T-helper 2 cell treated with Interferon-gamma antibody and Interleukin-4, amounts not matched to agents 5 μg/mL and 100 μg/mL, for 36 hours (primary cell): ENCODE measurements around the gene C1R.

Source experiments
- DNase-seq: peaks from one replicate; pipeline ENCODE4 v3.0.0; 2021; ENCODE audit warnings: low spot score
- H3K27ac Mint-ChIP-seq: one replicate; pipeline ENCODE4 v1.8.0; 2021; ENCODE audit warnings: mild to moderate bottlenecking, mixed read lengths
- H3K27me3 Mint-ChIP-seq: one replicate; pipeline ENCODE4 v1.8.0; 2021; ENCODE audit warnings: low read depth, mixed read lengths
- H3K36me3 Mint-ChIP-seq: one replicate; pipeline ENCODE4 v1.8.0; 2021; ENCODE audit warnings: low read depth, mixed read lengths
- H3K4me1 Mint-ChIP-seq: one replicate; pipeline ENCODE4 v1.8.0; 2021; ENCODE audit warnings: low read depth, mixed read lengths
- H3K4me3 Mint-ChIP-seq: one replicate; pipeline ENCODE4 v1.8.0; 2022; ENCODE audit warnings: mild to moderate bottlenecking, moderate library complexity, mixed read lengths
- H3K9me3 Mint-ChIP-seq: one replicate; pipeline ENCODE4 v1.8.0; 2021; ENCODE audit warnings: mixed read lengths

Gene C1R

DNA sequence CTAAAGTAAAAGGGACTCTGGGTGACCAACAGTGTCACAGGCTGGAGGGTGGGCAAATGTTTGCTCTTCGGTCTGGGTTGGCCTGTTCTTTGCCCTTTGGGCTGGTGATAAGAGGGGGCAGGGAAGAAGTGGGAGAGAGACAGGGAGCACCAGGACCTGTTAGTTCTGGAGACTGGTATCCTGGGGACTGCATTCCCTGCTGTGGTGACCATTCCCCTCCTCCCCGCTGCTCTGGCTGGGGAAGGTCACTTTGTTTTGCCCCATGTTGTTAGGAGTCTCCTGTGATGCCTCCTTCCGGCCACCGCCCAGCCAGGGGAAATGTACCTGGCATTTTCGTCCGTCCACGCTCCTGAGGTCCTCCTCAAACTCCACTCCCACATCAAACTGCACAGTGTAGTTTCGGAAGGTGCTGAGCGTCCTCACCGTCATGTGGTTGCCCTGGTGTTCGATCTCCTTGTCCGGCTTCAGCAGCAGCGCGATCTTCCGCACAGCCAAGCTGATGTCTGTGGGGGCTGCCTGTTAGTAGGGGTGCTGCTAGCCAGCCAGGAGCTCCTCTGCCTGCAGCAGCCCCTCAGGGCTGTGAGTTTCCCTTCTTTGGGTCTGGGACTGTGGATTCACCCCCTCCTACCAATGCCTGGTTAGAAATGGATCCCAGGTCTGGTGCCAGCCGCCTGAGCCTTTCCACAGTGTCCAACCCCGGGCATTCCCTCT lies 35.8 kb upstream of the C1R start:
- H3K27ac Mint-ChIP-seq = no peak overlapping the region
- H3K36me3 Mint-ChIP-seq = peaks cover 14% of the 10 kb centered on the region
- H3K4me3 Mint-ChIP-seq = peak overlapping the region; percentile 96
- H3K4me1 Mint-ChIP-seq = peaks cover 27% of the 10 kb centered on the region
- no peaks in the 10 kb centered on the region for H3K27me3 Mint-ChIP-seq
- no peak for DNase-seq
- H3K9me3 Mint-ChIP-seq = no peaks in the 10 kb centered on the region

DNA sequence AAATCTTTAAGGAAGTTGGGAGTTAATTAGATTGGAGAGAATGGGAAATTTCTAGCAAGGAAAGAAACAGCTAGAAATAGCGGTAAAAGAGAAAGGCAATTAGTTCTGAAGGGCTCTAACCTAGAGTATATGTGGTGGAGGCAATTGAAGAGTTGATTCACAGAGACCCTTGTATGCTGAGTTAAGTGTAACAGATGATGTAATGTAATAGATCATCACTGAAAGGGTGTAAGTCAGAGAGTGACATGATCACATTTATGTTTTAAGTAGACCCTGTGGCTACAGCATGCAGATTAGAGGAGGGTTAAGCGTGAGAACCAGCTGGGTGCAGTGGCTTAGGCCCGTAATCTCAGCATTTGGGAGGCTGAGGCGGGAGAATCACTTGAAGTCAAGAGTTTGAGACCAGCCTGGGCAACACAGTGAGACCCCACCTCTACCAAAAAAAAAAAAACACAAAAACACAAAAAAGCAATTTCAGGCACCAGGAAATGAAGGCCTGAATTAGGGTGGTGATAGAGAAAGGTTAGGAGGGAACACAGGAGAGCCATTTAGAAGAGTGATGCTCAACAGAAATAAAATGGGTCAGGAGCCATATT lies 33.5 kb upstream of the C1R start:
- Mint-ChIP-seq H3K27me3 (no peaks in the 10 kb centered on the region), H3K9me3 (no peaks in the 10 kb centered on the region), H3K4me3 (no peak overlapping the region), H3K4me1 (peaks cover 4% of the 10 kb centered on the region), H3K27ac (no peak overlapping the region), H3K36me3 (peaks cover 7% of the 10 kb centered on the region)
- DNase-seq = no peak

DNA sequence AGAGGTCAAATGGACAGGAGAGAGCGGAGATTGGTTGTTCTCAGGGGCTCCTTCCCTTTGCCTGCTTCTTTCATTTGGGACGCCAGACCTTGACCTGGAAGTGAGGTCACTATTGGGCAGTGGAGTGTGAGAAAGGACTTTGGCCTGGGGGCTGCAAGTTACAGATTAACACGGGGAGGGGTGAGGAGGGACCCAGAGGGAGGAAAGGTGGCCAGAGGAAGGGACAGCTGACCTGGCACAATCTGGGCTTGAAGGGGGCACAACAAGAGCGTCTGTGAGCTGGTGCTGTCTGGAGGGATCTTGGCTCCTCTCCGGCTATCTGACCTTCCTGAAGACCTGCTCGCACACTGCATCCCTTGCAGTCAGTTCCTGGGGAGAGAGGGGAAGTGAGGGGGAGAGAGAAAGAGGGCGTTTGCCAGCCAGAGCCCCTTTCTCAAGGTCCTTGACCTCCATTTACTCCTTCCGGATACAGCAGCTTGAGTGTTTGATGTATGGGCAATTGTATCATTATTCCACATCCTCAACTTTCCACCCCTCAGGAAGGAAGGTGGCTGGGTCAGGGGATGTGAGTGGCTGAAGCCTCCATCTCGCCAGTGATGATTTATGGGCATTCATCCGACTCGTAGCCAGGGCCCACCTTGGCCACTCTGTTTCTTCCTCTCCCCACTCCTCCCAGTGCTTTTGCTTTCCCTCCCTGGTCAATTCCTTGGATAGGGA lies 31.7 kb upstream of the C1R start:
- H3K4me3 Mint-ChIP-seq = no peak overlapping the region
- DNase-seq = no peak
- H3K36me3 Mint-ChIP-seq = peaks cover 10% of the 10 kb centered on the region
- H3K27ac Mint-ChIP-seq = peak overlapping the region; percentile 56
- no peaks in the 10 kb centered on the region for H3K9me3 Mint-ChIP-seq
- peaks cover 3% of the 10 kb centered on the region for H3K4me1 Mint-ChIP-seq
- H3K27me3 Mint-ChIP-seq = no peaks in the 10 kb centered on the region

DNA sequence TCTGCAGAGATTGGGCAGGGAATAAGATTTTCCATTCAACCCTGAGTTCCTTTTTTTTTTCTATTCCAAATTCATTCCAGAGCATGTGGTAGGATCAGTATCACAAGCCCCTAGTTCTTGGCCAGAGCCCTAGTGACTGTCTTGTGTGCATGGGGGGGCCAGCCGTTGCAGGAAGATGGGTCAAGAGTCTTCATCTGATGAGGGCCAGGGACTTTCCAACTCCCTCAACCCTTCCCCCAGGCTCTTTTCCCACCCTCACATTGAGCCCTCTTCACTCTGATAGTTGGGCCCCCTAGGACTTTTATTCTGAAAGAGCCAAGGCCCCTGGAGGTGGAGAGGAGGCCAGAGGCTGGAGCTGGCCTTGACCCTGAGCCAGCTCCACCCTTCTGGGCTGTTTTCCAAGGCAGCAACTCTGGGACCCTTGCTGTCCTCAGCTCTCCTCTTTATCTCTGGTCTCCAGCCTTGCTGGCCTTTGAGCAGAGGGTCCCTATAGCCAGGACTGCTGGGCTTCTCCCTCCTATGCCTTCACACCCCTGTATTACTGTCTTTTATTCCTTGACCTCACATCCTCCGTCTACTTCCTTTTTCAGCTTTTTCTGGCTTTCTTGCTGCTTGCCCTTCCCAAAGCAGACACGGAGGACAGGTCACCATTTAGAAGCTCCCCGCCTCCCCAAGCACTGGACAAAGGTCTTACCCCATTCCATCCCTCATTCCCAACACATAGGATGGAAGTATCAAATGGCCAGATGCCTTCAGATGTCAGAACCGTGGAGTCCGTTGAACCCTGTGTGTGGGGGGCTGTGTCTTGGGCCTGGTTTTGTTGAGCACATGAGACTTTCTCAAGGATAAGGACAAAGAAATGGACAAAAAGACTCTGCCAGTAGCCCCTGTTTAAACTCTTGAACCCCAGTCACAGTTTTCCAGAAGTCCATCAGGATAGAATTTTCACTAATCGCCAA lies 30.8 kb upstream of the C1R start:
- no peak overlapping the region for H3K4me3 Mint-ChIP-seq
- no peaks in the 10 kb centered on the region for H3K9me3 Mint-ChIP-seq
- H3K27ac Mint-ChIP-seq = no peak overlapping the region
- DNase-seq = no peak
- H3K4me1 Mint-ChIP-seq = peaks cover 2% of the 10 kb centered on the region
- peaks cover 18% of the 10 kb centered on the region for H3K36me3 Mint-ChIP-seq
- H3K27me3 Mint-ChIP-seq = no peaks in the 10 kb centered on the region

DNA sequence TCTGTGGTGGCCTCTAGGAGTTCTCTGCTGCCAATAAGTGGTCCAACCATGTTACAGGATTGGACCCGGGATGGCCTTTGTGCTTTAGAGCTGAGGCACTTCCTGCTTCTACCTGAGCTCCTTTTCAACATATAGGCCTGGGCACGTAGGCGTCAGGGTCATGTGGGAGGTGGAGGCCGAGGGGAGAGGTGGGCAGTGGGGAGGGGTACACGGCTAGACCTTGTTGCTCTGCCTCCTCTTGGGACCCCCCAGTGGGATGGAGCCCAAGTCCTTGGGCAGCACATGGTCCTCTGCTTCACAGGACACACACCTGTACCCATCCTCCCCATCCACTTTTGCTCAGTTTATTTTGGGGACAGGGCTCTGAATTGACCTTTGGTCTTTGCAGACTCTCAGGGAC lies 29.1 kb upstream of the C1R start:
- Mint-ChIP-seq H3K4me3 (no peak overlapping the region), H3K9me3 (no peaks in the 10 kb centered on the region), H3K27me3 (no peaks in the 10 kb centered on the region), H3K27ac (no peak overlapping the region), H3K4me1 (peaks cover 2% of the 10 kb centered on the region), H3K36me3 (peaks cover 24% of the 10 kb centered on the region)
- DNase-seq = no peak

DNA sequence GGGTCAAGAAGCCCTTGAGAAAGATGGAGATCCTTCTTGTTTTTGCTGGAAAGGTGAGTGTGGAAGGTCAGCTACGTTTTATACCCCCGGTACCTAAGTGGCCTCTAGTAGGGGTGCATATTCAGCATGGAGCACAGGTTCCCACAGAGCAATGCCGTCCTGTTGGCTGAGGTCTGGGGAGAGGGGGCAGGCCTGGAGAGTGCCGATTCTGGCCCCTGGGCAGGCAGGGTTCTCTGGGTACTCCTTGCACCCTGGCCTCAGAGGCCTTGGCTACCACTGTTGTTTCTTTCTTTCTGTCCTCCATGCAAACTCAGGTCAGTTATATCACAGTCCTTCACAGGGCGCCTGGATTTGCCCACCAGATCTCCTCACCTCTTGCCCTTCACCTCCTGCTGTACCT lies 27.9 kb upstream of the C1R start:
- no peak for DNase-seq
- Mint-ChIP-seq H3K27me3 (no peaks in the 10 kb centered on the region), H3K36me3 (peaks cover 32% of the 10 kb centered on the region), H3K9me3 (no peaks in the 10 kb centered on the region), H3K27ac (no peak overlapping the region), H3K4me3 (no peak overlapping the region), H3K4me1 (peaks cover 2% of the 10 kb centered on the region)

DNA sequence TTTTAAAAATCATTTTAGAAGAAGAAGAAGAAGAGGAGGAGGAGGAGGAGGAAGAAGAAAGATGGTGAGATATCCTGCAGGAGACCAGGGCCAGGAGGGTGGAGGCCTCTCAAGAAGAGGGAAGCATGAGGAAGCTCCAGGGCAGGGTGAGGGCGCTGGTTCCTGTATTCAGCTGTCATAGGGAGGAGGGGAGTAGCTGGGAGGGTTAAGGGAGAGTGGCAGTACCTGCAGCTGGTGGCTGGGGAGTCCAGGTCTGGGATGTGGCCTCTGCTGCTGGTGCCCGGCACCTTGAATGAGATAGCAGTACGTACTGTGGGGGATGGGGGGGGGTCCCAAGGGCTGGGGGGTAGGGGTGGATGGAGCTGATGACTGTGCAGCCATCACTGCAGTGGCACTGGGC lies 26.6 kb upstream of the C1R start:
- H3K27ac Mint-ChIP-seq = no peak overlapping the region
- peaks cover 2% of the 10 kb centered on the region for H3K4me1 Mint-ChIP-seq
- no peaks in the 10 kb centered on the region for H3K27me3 Mint-ChIP-seq
- H3K4me3 Mint-ChIP-seq = no peak overlapping the region
- H3K36me3 Mint-ChIP-seq = peaks cover 37% of the 10 kb centered on the region
- DNase-seq = no peak
- H3K9me3 Mint-ChIP-seq = no peaks in the 10 kb centered on the region

DNA sequence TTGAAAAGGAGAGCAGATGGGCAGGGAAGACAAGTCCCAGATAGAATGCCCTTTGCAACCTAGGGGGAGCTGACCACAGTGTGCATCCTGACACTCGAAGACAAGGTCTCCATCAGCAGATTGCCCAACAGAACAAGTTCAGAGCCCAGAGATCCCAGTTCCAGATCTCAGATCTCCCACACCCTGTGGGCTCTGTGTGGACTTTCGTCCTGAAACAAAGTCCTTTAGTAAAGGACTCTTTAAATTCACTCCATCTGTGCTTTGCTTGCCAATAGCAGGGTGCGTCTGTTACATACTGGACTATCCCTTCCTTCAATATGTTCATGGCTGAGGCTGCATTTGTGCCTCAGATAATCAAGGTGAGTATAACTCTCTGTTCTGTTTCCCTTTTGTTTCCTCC lies 25.4 kb upstream of the C1R start:
- Mint-ChIP-seq H3K27me3 (no peaks in the 10 kb centered on the region), H3K4me1 (peaks cover 7% of the 10 kb centered on the region), H3K4me3 (no peak overlapping the region), H3K9me3 (no peaks in the 10 kb centered on the region), H3K27ac (no peak overlapping the region), H3K36me3 (peaks cover 40% of the 10 kb centered on the region)
- no peak for DNase-seq

DNA sequence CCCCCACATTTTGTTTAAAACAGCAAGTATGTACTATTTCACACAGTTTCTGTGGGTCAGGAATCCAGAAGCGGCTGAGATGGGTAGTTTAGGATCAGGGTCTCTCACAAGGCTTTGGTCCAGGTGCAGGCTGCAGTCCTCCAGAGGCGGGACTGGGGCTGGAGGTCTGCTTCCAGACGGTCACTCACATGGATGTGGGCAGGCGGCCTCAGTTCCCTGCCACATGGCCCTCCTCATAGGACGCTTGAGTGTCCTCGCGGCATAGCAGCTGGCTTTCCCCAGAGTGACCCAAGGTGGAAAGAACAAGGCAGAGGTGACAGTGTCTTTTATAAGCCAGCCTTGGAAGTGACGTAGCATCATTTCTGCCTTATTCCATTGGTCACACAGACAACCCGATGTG lies 24.7 kb upstream of the C1R start:
- Mint-ChIP-seq H3K4me3 (no peak overlapping the region), H3K4me1 (peaks cover 7% of the 10 kb centered on the region), H3K27ac (no peak overlapping the region), H3K36me3 (peaks cover 40% of the 10 kb centered on the region), H3K27me3 (no peaks in the 10 kb centered on the region), H3K9me3 (no peaks in the 10 kb centered on the region)
- DNase-seq = no peak

DNA sequence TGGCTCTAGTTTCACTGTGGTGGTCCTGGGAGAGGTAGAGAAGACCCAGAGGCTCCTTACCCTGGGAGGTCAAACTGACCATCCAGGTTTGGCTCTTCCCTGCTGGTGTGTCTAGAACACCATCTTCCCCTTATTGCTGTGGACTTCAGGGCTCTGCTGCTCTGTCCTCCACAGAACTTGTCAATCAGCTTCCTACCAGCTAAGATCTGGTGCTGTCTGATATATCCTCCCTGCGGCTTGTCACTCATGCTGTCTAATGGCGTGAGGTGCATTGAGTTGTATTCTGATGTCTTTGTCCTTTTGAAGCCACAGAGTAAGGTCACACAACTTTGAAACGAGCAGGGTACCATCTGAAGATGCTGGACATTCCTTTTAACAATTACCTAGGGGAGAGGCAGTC lies 24.0 kb upstream of the C1R start:
- Mint-ChIP-seq H3K9me3 (no peaks in the 10 kb centered on the region), H3K27ac (no peak overlapping the region), H3K4me3 (no peak overlapping the region), H3K36me3 (peaks cover 38% of the 10 kb centered on the region), H3K4me1 (peaks cover 7% of the 10 kb centered on the region), H3K27me3 (no peaks in the 10 kb centered on the region)
- no peak for DNase-seq

DNA sequence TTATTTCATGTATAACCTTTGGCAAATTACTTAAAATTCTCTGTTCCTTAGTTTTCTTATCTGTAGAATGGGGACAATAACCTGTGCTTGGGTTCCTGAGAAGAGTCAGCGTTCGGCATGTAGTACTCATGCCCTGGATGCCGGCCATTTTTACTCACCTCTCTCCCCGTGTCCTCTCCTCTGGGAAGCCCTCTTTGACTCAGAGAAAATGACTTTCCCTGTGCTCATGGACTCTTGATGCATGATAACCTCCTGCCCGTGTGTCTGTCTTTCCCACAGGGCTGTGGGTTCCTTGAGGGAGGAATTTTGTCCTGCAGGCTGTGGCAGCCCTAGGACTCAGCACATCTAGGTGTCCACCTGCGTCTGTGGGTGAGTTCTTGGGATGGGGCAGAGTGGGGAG lies 22.6 kb upstream of the C1R start:
- no peaks in the 10 kb centered on the region for H3K9me3 Mint-ChIP-seq
- H3K4me3 Mint-ChIP-seq = no peak overlapping the region
- peaks cover 37% of the 10 kb centered on the region for H3K36me3 Mint-ChIP-seq
- no peak for DNase-seq
- peaks cover 11% of the 10 kb centered on the region for H3K4me1 Mint-ChIP-seq
- H3K27ac Mint-ChIP-seq = no peak overlapping the region
- no peaks in the 10 kb centered on the region for H3K27me3 Mint-ChIP-seq

DNA sequence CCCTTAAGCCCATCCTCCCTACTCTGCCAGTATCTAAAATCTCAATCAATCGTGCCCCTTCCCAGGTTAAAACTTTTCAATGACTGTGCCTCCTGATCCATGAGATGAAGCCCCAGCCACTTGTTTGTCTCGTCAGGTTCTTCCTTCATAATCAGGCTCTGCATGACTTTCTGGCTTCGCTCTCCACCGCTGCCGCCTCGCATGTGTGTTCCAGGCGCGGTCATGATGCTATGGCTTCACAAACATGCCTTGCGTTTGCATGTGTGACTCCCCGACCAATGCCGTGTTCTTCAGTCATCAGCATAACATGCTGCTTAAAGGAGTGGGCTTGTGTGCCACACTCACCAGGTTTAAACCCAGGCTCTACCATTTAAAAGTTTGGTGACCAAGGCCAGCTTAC lies 21.8 kb upstream of the C1R start:
- Mint-ChIP-seq H3K36me3 (peaks cover 37% of the 10 kb centered on the region), H3K4me1 (peaks cover 18% of the 10 kb centered on the region), H3K27ac (no peak overlapping the region), H3K27me3 (no peaks in the 10 kb centered on the region), H3K4me3 (no peak overlapping the region), H3K9me3 (no peaks in the 10 kb centered on the region)
- DNase-seq = no peak

DNA sequence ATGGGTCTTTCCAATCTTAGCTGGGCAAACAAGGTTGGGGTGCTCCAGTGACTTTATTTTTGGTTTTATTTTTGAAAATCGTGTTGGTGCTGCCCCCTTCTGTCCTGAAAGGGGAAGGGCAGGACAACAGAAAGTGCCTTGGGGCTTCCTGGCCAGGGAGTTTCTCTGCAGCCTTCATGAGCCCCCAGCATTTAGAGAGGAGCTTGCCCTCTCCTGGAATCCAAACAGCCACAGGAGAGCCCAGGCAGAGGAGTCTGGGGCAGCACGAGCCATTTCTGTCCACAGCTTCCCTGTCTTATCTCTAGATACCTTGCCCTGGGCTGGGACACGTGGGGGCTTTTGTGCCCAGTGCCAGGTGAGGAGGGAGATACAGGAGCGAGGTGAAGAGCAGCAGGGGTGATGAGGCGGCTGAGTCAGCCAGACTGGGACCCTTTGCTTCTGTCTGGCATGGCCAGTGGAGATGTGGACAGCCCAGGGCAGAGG lies 21.2 kb upstream of the C1R start:
- Mint-ChIP-seq H3K36me3 (peaks cover 33% of the 10 kb centered on the region), H3K9me3 (no peaks in the 10 kb centered on the region), H3K27ac (peak overlapping the region; percentile 53), H3K4me3 (no peak overlapping the region), H3K27me3 (no peaks in the 10 kb centered on the region), H3K4me1 (peaks cover 16% of the 10 kb centered on the region)
- DNase-seq = peak; percentile 34
